GM21423 (cell line): ENCODE data around the gene MBNL1.
"Not testable (repeated sequence)": the region's sequence is repeated elsewhere in the genome, so short reads cannot be mapped to it uniquely, and the experiment has no call there.

ENCODE experiments used
- ATAC-seq: cut with Tn5 transposase; IDR thresholded peaks from one replicate; pipeline ENCODE4 v1.9.1; 2021; ENCODE audit warnings: mild to moderate bottlenecking, moderate library complexity; ENCODE audit not compliant: unreplicated experiment

Gene MBNL1

GRCh38 chr3:152372633-152373032 is 103.9 kb downstream of the MBNL1 start:
- ATAC-seq = not testable (repeated sequence)

DNA sequence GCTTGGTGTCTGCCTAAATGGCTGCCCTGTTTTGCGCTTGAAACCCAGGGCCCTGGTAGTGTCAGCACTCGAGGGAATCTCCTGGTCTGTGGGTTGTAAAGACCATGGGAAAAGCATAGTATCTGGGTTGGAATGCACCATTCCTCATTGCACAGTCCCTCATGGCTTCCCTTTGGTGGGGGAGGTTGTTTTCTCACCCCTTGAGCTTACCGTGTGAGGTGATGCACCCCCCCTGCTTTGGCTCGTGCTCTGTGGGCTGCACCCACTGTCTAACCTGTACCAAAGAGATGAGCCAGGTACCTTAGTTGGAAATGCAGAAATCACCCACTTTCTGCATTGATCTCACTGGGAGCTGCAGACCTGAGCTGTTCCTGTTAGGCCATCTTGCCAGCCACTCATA is 104.7 kb downstream of the MBNL1 start:
- no peak for ATAC-seq

DNA sequence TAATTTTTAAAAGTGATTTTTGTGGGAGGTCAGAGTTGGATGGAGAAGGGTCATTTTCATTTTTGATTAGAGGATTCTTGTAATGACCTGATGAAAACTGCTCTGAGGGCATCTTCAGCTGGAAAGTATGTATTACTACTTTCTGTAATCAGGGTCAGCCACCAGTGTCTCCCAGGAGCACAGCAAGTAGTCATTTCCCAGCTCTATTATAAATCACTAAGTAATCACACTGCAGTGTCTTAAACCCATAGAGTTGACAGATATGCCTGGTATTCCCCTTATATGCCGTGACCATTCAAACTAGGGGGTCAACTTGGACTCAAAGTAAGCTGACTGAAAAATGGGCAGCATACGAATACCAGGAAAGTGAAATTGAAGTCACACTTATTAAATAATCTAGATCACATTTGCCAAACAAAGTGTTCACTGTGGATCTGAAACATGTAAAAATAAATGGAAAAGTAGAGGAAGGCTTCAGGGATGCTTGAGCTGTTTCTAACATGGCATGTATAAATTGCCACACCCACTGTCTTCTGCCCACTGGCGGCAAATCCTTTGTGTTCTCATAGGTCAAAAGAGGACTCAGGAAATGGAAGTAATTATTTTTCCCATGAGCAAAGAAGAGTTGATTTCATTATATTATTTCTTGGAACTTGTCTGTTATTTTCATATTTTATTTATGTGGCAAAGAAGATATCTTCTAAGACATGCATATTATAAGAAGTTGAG is 105.7 kb downstream of the MBNL1 start:
- no peak for ATAC-seq

GRCh38 chr3:152375546-152375945 is 106.8 kb downstream of the MBNL1 start:
- ATAC-seq = no peak

DNA sequence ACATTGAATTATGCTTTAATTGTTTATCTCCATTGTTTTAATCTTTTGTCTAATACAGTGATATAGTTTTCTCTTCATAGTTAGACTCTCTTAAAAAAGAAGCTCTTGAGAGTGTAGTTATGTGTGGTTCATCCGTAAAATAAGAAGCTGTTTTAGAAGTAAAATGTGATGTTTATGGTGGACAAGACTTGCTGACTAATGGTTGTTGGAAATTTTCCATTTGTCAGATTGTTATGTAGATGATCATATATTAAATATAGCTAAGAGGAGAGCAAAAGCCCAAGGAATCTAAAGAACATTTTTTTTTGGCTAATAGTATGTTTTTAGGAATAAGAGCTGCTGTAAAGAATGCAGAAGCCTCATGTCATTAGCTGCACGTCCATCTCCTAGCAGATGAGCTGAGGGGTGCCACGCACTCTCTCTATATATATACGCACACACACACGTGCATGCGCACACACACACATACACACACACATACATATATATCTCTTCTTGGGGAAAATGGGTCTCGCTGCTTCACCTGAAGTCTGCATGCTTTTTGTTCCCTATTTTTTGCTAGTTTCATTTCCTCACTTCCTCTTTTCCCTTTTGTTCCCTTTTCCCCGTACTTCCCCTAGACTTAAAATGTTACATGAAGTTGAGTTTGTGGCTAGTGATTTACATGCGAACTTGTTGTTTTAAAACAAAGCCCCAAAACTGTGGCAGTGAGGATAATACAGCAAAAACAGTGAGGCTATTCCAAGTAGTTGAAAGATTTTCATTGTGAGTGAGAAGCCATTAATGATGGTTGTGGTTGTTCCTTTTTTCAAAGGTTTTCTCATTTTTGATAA is 107.8 kb downstream of the MBNL1 start:
- peak; percentile 85 for ATAC-seq

DNA sequence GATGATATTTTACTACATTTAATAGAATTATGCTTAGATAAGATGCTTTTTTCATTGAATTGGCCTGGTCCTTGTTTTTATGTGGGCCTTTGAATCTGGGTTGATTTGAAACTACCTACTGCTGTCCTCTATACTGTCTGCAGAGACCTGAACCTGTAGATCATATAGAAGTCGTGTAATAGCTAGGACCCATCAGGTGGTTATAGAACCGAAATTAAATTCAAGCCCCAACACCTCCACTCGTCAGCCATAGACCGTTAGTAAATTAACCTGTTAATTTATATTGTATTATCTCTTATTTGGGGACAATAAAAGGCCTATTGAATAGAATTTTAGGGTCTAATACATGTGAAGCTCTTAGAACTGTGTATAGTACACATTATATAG is 108.4 kb downstream of the MBNL1 start:
- no peak for ATAC-seq

DNA sequence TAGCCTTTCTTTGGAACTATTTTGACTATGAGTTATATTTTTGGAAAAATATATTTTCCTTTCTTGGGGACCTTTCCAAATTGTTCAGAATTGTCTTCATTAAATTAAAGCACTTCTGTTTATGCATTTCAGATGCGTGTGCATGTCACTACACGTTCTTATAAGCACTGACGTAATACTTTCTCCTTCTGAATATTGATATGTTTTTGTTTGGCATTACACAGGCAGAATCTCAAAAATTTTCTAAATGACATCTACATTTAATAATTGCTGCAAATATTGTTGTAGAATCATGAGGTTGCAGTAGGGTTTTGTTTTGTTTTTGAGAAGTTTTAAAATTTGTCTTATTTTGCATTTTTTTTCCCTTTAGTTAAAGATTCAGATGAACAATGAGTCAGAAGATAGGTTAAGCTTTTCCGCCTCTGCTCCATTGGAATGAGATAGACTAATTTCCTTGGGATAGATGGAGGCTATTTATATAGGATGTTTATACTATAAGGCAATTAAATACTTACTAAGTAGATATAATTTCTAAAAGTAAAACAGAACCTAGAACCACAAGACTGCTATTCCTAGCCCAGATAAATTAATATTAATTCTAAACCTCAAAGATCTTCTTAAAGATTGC is 110.8 kb downstream of the MBNL1 start:
- no peak for ATAC-seq

GRCh38 chr3:152380043-152380442 is 111.3 kb downstream of the MBNL1 start:
- no peak for ATAC-seq

GRCh38 chr3:152381881-152382295 is 113.2 kb downstream of the MBNL1 start:
- ATAC-seq = peak; percentile 36

GRCh38 chr3:152382312-152383135 is 113.8 kb downstream of the MBNL1 start:
- peak; percentile 33 for ATAC-seq

- ATAC-seq = no peak
These were observed 114.4 kb downstream of the MBNL1 start for GRCh38 chr3:152383136-152383606.

GRCh38 chr3:152384412-152384811 is 115.7 kb downstream of the MBNL1 start:
- ATAC-seq = no peak

DNA sequence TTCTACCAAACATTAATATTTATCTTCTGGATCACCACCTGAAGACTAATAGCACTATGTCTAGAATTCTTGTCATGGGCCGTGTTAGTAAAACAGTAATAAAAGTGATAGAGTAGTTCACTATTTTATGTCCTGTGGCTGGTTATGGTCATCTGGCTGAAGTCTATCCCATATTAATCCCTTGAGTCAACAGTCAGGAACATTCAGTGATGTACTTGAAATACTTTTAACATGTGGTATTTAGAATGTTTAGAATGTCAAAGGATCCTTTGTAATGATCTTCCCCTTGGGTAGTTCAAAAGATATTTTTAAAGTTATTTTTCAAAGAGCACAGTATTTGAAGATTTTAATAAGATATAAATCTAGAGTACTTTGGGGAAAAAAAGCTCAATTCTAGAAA is 117.0 kb downstream of the MBNL1 start:
- no peak for ATAC-seq

DNA sequence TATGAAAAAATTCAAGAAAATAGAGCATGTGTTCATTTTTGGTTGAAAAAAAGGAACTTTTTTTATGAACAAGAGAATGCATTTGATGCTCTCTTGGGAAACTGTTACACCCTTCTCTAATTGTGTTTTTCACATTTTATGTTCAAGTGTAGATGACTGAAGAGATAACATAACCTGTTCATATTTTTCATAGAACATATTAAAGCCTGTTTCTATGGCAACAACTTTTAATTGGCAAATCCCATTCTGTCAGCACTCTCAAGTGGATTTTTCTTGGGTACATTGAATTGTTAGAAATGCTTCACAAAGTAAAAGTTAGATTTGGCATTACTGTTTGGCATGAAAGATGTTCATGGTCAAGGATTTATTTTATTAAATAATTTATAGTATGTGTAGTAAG is 117.5 kb downstream of the MBNL1 start:
- ATAC-seq = no peak

DNA sequence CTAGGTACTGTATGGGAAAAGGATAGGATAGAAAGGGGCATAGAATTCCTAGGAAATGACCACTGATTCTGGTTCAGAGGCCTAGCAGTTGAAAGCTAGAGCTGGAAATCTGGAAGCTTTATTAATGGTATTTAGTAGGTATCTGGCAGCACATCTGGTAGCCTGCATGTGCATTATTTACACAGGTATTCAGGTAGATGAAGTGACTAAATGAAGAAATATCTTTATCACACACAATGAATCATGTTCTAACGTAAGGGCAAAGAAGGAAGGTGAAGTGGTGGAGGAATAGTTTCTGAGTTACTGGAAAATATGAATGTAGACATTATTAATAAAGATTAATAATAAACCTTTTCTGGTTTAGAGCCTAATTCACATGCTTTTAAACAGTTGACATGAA is 119.9 kb downstream of the MBNL1 start:
- no peak for ATAC-seq

- no peak for ATAC-seq
These were observed 120.7 kb downstream of the MBNL1 start for GRCh38 chr3:152389316-152389934.

- no peak for ATAC-seq
These were observed 121.9 kb downstream of the MBNL1 start for GRCh38 chr3:152390647-152391046.

GRCh38 chr3:152391671-152392070 is 122.9 kb downstream of the MBNL1 start:
- ATAC-seq = no peak

DNA sequence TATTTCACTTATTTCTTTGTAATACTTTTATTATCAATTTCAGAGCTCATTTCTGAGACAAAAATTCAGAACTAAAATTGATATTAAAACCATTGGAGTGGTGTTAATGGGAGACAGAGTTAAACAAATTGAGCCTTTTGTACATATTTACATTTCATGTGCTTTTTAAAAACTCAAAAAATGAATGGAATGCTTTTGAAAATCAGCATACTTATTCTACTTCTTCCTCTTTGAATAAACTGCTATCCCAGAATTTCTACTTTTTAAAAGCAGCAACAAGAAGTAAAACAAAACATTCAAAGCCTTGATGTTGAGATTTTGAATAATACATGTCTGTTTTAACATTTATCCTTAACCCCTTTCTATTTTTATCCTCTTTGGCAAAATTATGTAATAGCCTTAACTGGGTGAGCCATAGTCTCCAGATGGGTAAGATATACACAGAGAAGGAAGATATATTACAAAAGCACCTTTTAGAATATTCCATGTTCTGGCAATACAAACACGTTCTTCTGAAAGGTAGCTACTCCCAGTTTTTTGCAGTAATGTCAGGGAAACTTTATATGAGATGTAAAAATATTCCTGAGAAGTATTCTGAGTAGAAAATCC is 123.6 kb downstream of the MBNL1 start:
- no peak for ATAC-seq

GRCh38 chr3:152394246-152394645 is 125.5 kb downstream of the MBNL1 start:
- no peak for ATAC-seq
